DOHH2 (cell line): Measurements from ENCODE around the gene TTBK1.

ENCODE experiments used
- CTCF ChIP-seq: fragments of 200-600 bp; sonication (generic); IDR thresholded peaks from one replicate; pipeline ENCODE4 v1.5.1; 2014; ENCODE audit warnings: antibody characterized with exemption, mild to moderate bottlenecking, low read depth, low read length; ENCODE audit not compliant: poor library complexity, severe bottlenecking
- EZH2phosphoT487 ChIP-seq: fragments of 200-600 bp; sonication (generic); IDR thresholded peaks from 2 replicates; pipeline ENCODE4 v1.6.1; 2017; ENCODE audit warnings: borderline replicate concordance, mild to moderate bottlenecking, antibody characterized with exemption, low read length, moderate library complexity, mixed read lengths

- TF ChIP-seq CTCF (no peak), EZH2phosphoT487 (no peak)
These were observed 61.6 kb downstream of the TTBK1 start for GRCh38 chr6:43304882-43305281.
